HTR-8/SVneo (cell line): ENCODE results near the gene MAGI2.

Experiments
- DNase-seq: peaks from one replicate; pipeline ENCODE4 v3.0.0; 2011; ENCODE audit warnings: low spot score, mixed read lengths; ENCODE audit not compliant: insufficient read length
- FAIRE-seq: peaks from 2 replicates; lab custom pipeline; 2011; peaks lifted over from hg19 to GRCh38; lab: Jason Lieb, UNC

MAGI2 gene

GRCh38 chr7:79284211-79284610 lies 169.3 kb downstream of the MAGI2 start:
- FAIRE-seq = no peak
- no peak for DNase-seq

DNA sequence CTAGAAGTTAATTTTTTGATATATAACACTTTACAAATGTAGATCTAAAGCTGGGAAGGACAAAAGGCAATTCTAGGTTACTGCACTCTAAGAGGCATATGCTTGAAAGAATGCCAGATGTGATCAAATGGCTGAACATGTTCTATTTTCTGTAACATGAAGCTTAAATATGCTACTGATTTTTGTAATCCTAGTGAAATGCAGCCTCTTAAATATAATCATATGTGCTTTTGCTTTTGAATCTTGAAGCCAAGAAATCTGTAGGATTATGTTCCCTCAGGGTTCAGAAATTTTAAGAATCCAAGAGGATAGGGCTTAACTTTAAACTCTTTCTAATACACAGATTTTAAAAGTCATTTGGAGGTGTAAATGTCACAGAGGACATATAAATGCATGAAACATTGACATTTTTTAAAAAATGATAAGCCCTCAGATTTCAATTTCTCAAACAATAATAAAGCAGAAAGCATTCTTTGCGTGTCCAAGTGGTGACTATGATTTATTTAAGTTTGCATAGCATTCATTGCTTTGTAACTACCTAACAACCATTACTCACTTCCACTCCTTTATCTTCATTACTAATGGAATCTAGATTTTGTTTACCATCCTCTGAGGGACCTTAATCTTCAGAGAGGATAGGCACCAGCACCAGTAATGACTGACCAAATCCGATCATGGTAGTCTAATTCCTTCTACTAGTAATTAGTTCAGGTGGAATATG lies 170.4 kb downstream of the MAGI2 start:
- DNase-seq (no peak), FAIRE-seq (peak; percentile 48)

DNA sequence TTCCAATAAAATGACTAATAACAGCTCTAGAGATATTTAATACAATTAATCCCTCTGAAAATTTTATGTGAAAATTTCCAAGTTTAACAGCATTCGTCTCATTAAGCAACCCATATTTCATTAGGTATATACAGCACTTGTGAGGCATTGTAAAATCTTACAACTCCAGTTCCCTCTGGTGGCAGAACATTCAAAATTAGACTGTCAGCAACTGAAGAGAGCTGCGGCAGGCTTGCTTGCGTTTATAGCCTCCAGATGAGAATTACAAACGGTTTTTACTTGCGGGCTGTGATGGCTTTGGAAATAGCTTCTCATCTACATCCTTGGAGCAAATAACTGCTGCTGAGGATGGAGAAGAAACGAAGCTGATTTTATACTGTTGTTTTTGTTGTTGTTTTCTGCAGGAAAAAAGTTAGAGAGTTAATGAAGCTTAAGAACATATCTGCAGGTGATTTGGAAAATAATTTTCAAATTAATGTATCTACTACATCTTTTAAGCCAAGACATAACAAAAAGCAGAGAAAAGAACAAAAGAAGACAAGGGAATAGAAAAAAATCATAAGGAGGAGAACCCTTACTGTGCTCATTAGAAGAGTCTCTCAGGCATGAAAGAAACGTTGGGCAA lies 171.3 kb downstream of the MAGI2 start:
- no peak for DNase-seq
- FAIRE-seq = no peak

DNA sequence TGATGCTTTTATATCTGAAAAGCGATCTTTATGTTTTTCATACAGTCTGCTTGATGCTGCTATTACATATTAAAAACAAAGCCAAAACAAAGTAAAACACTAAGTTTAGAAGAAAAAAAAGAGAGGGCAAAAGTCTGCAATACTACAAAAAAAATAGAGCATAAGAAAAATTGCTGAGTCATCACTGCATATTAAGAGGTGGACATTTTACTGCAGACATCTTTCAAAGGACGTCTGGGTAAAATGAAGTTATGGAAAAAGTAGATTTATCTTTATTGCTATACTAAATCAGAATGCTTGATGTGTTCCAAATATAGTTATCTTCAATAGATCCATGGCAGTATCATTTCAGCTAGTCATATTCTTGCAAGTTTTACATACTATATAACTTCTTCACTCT lies 172.0 kb downstream of the MAGI2 start:
- FAIRE-seq = no peak
- DNase-seq = no peak

DNA sequence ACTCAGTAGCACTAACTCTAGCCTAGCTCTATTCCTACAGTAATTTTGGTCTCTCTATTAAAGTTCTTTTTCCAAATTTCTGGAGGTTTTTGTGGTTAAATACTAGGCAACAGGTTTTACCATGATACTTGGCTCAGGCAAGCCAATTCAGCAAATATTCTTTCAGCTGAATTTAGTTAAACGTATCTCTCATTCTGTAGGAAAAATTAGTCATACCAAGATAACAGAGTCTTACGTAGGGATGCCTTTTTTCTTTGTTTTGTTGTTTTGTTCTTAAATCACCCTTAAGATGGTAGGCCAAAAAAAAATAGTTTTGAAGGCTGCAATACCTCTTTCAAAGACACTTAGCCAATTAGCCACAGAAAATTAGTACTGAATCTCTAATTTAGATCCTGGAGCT lies 180.5 kb downstream of the MAGI2 start:
- FAIRE-seq (no peak), DNase-seq (no peak)

GRCh38 chr7:79272066-79272669 lies 181.3 kb downstream of the MAGI2 start:
- FAIRE-seq (no peak), DNase-seq (no peak)

DNA sequence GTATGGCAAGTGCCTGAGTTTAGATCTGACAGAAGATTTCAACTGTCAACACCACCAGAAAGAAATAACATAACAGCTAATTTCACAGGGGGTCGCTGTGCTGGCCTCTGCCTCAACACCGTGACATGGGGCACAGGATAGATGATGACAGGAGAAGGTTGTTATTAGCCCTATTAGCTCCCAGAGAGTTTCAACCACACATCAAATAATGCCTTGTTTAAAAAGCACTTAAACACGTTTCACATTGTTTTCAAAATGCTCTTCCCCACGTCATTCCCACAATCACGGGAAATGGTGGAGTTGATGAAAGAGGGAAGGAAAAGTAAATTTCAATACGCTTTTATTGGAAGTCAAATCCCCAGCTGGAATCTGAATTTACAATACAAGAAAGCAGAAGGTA lies 184.7 kb downstream of the MAGI2 start:
- no peak for FAIRE-seq
- DNase-seq = no peak

DNA sequence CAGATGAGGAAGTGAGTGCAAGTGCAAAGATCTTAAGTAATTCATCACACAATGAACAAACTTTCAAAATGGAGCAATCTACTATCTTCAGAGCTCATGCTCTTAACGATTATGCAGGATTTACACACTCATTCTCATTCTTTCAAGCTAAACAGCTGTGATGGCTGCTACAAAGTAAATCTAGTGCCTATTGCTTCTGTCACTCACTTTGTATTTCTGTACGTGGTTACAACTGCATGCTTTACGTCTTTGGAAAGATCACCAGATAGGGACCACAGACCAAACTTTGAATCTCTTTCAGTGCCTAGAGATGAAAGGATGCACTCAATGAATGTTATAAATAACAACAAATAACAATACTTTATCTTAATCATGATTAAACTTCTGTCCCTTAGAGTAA lies 194.6 kb downstream of the MAGI2 start:
- DNase-seq (no peak), FAIRE-seq (no peak)

DNA sequence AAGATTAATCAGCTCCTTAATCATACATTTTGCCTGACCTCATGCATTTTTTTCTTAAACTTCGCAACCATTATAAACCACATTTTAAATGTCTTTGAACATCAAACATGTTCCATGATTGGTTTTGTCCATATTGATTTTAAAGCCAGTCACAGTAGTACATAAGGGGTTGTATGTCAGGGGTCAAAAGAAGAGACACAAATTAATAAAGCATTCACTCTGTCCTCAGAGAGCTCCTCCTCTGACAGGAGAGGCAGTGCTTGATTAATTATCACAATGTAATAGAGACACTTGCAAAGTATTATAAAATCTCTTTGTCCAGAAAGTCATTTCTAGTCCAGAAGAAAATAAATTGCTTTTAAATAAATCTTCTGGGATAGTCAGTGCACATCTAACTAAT lies 195.5 kb downstream of the MAGI2 start:
- no peak for DNase-seq
- FAIRE-seq = no peak

- DNase-seq (no peak), FAIRE-seq (no peak)
These were observed 207.7 kb downstream of the MAGI2 start for GRCh38 chr7:79245623-79246249.

DNA sequence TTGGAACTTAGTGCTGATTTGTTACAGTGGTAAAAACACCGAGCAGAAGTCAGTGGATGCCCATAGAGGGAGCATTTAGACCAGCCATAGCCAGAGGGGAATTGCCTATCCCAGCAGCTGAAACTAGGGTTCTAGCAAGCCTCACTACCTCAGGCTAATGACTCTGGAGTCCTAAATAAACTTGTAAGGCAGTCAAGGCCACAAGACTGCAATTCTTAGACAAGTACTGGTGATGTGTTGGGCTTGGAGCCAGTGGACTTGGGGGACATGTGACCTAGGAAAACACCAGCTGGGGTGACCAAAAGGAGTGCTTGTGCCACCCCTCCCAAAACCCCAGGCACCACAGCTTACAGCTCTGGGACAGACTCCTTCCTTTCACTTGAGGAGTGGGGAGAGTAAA lies 209.0 kb downstream of the MAGI2 start:
- no peak for FAIRE-seq

DNA sequence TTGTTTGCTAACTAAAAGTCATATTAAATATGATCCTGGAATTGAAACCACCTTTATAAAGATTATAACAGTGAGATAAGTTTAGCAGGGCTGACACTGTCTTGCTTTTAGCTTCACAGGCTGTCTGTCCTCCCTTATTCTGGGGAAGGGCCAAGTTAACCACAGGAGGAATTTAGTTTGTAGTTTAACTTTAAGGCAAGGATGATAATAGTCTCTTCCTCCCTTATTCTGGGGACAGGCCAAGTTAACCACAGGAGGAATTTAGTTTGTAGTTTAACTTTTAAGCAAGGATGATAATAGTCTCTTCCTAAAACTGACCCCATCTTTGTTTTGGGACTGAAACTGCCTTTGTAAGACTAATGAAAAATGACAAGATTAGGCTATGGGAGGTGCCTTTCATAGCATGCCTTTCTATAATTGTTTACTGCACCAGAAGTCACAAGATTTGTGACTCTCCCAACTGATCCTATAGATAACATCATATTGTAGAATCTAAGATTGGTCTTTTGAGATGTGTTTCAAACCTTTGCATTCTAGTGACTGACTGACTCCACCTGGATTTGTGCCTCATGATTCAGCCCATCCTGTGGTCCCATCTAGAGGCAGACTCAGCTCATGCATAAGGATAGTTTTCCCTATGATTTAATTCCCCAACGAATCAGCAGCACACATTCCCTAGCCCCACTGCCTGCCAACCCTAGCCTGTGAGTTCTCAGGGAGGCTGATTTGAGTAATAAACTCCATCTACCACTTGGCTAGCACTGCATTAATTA lies 212.0 kb downstream of the MAGI2 start:
- FAIRE-seq (no peak), DNase-seq (no peak)

More for the DNA sequence above, 209.0 kb downstream of the MAGI2 start:
- no peak for DNase-seq

DNA sequence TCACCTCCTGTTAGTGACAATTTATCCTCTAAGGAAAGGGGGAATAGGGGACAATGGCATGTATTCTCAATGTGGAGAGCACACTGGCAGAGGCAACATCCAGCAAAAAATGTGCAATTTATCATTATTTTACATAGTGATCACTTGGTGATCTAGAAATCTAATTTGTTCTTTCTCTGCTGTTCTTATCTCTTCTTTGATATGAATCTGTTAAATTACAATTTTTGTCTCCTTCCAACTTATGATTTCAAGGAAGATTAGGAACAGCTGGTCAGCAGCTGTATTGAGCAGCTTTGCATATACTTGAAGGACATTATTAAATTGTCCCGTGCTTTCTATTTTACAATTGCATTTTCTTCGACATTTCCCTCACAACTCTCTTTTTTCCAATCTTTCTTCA lies 213.1 kb downstream of the MAGI2 start:
- no peak for FAIRE-seq

DNA sequence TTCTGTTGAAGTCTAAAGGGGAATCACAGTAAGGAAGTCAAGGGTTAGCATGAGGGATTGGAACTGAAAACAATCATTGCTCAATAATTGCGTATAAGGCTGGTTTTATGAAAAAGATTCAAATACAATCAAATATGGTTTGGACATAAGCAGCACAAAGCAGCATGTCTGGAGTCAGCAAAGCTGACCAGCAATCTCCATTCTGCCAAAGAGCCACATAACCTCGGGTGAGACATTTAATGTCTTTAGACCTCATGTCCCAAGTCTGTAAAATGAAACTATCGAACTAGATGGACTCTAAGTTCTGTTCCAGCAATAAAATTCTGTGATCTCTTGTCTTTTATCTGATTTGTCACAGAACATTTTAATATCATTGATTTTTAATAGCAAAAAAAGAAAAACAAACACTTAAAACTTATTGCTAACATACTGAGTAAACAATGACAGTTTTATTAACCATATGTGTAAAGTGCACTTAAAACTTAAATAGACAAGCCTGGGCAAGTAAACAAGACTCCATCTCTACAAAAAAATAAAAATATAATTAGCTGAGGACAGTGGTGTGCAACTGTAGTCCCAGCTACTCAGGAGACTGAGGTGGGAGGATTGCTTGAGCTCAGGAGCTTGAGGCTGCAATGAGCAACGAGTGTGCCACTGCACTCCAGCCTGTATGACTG lies 217.0 kb downstream of the MAGI2 start:
- no peak for FAIRE-seq
- no peak for DNase-seq

More for the DNA sequence above, 213.1 kb downstream of the MAGI2 start:
- no peak for DNase-seq

DNA sequence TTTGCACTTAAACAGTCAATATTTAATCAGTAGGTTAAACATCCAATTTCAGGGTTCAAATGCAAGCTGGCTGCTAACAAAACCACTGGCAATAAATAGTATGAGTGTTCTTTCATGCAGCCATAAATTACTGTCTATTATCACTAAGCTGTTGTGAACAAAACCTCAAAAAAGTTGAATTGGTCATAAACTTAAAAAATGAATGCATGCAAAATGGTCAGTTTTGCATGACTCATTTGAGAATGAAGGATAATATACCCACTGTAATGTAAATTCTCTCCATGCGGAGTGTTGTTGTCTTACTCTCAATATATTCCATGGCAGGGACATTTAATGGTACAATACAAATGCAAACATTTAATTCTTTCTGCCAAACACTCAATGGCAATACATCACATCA lies 226.4 kb downstream of the MAGI2 start:
- DNase-seq = no peak
- no peak for FAIRE-seq

- FAIRE-seq = no peak
These were observed 232.3 kb downstream of the MAGI2 start for GRCh38 chr7:79221211-79221610.

GRCh38 chr7:79217976-79218626 lies 235.4 kb downstream of the MAGI2 start:
- FAIRE-seq (no peak), DNase-seq (no peak)

More at GRCh38 chr7:79221211-79221610, 232.3 kb downstream of the MAGI2 start:
- no peak for DNase-seq

DNA sequence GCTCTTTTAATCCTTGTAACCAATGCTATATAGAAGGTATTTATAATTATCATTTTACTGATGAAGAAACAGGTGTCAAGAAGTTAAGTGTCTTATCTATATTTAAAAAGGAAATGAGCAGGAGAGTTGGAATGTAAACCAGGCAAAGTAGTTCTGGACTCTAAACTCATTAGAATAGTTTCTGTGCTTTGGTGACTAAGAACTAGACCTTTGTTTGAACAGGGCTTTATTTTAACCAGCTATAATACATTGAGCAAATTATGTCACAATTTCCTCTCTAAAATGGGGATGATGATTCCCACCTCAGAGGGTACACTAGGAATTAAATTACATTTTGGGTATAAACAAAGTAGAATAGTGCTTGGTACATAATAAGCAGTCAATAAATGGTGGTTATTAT lies 236.0 kb downstream of the MAGI2 start:
- no peak for DNase-seq
- no peak for FAIRE-seq

GRCh38 chr7:79216236-79216635 lies 237.2 kb downstream of the MAGI2 start:
- DNase-seq (no peak), FAIRE-seq (no peak)
